Measurements from ENCODE around the gene SSC5D.
A peak's percentile ranks its signal among the peaks of the same experiment; 100 is the strongest.

Gene SSC5D

GRCh38 chr19:55539090-55539984 is 51.1 kb downstream of the SSC5D start:
- Histone ChIP-seq H3K27ac (no peak overlapping the region), H3K4me2 (no peak overlapping the region), H3K36me3 (no peaks in the 10 kb centered on the region), H3K4me1 (peaks cover 7% of the 10 kb centered on the region; the same call in 1 of the 2 replicates), H3K4me3 (no peak overlapping the region), H3K9ac (no peak overlapping the region), H3K9me3 (no peaks in the 10 kb centered on the region), H4K20me1 (no peaks in the 10 kb centered on the region), H3K27me3 (no peaks in the 10 kb centered on the region)
- TF ChIP-seq Cebpa-rat (IDR thresholded peaks at IDR 0.05) = no peak

GRCh38 chr19:55540619-55541018 is 52.4 kb downstream of the SSC5D start:
- H3K27ac ChIP-seq = no peak overlapping the region
- no peaks in the 10 kb centered on the region for H4K20me1 ChIP-seq
- no peaks in the 10 kb centered on the region for H3K36me3 ChIP-seq
- H3K9ac ChIP-seq = no peak overlapping the region
- no peak overlapping the region for H3K4me2 ChIP-seq
- H3K27me3 ChIP-seq = no peaks in the 10 kb centered on the region
- H3K4me3 ChIP-seq = no peak overlapping the region
- no peaks in the 10 kb centered on the region for H3K9me3 ChIP-seq
- no peak for TF ChIP-seq Cebpa-rat (IDR thresholded peaks at IDR 0.05)
- H3K4me1 ChIP-seq = peaks cover 20% of the 10 kb centered on the region

GRCh38 chr19:55541091-55541490 is 52.9 kb downstream of the SSC5D start:
- TF ChIP-seq Cebpa-rat (IDR thresholded peaks at IDR 0.05) = no peak
- Histone ChIP-seq H3K4me2 (no peak overlapping the region), H3K27ac (no peak overlapping the region), H4K20me1 (no peaks in the 10 kb centered on the region), H3K4me3 (no peak overlapping the region), H3K4me1 (peaks cover 25% of the 10 kb centered on the region), H3K9ac (no peak overlapping the region), H3K9me3 (no peaks in the 10 kb centered on the region), H3K36me3 (no peaks in the 10 kb centered on the region), H3K27me3 (no peaks in the 10 kb centered on the region)

GRCh38 chr19:55542292-55542855 is 54.1 kb downstream of the SSC5D start:
- Histone ChIP-seq H3K4me1 (peaks cover 31% of the 10 kb centered on the region), H3K4me3 (no peak overlapping the region), H3K36me3 (no peaks in the 10 kb centered on the region), H3K9ac (no peak overlapping the region), H3K4me2 (no peak overlapping the region), H3K9me3 (no peaks in the 10 kb centered on the region), H3K27ac (no peak overlapping the region), H3K27me3 (no peaks in the 10 kb centered on the region), H4K20me1 (no peaks in the 10 kb centered on the region)
- TF ChIP-seq Cebpa-rat (IDR thresholded peaks at IDR 0.05) = no peak

- Histone ChIP-seq H3K9ac (no peak overlapping the region), H4K20me1 (no peaks in the 10 kb centered on the region), H3K36me3 (no peaks in the 10 kb centered on the region), H3K4me3 (no peak overlapping the region), H3K27me3 (no peaks in the 10 kb centered on the region), H3K4me1 (peaks cover 42% of the 10 kb centered on the region), H3K4me2 (no peak overlapping the region), H3K9me3 (no peaks in the 10 kb centered on the region), H3K27ac (no peak overlapping the region)
- TF ChIP-seq Cebpa-rat (IDR thresholded peaks at IDR 0.05) = no peak
These were observed 55.3 kb downstream of the SSC5D start for GRCh38 chr19:55543567-55543966.

GRCh38 chr19:55544014-55544413 is 55.8 kb downstream of the SSC5D start:
- Histone ChIP-seq H3K9ac (no peak overlapping the region), H3K4me2 (no peak overlapping the region), H4K20me1 (no peaks in the 10 kb centered on the region), H3K27me3 (no peaks in the 10 kb centered on the region), H3K27ac (no peak overlapping the region), H3K4me3 (no peak overlapping the region), H3K36me3 (no peaks in the 10 kb centered on the region), H3K4me1 (peaks cover 47% of the 10 kb centered on the region), H3K9me3 (no peaks in the 10 kb centered on the region)
- TF ChIP-seq Cebpa-rat (IDR thresholded peaks at IDR 0.05) = no peak

- H3K4me2 ChIP-seq = peak overlapping the region; percentile 85
- peak overlapping the region; percentile 95 for H3K27ac ChIP-seq
- H3K4me3 ChIP-seq = no peak overlapping the region
- no peak for TF ChIP-seq Cebpa-rat (IDR thresholded peaks at IDR 0.05)
- peaks cover 56% of the 10 kb centered on the region for H3K4me1 ChIP-seq
- no peaks in the 10 kb centered on the region for H3K27me3 ChIP-seq
- no peaks in the 10 kb centered on the region for H4K20me1 ChIP-seq
- peak overlapping the region; percentile 81 for H3K9ac ChIP-seq
- H3K36me3 ChIP-seq = no peaks in the 10 kb centered on the region
- no peaks in the 10 kb centered on the region for H3K9me3 ChIP-seq
These were observed 56.7 kb downstream of the SSC5D start for GRCh38 chr19:55544776-55545439.

GRCh38 chr19:55545443-55545842 is 57.2 kb downstream of the SSC5D start, which contains the start of gene SBK3:
Gene SBK3, minus strand, starts transcription at chr19:55545543. Its CDS starts 0 bp downstream, at chr19:55545543.
- peak within 1 kb of the TSS; percentile 95 for H3K27ac ChIP-seq
- no peaks in the 10 kb centered on the region for H3K9me3 ChIP-seq
- H3K4me3 ChIP-seq = peak within 1 kb of the TSS; percentile 47; the same call in 1 of the 2 replicates
- H3K4me2 ChIP-seq = peak within 1 kb of the TSS; percentile 85
- H3K27me3 ChIP-seq = no peaks in the 10 kb centered on the region
- no peak for TF ChIP-seq Cebpa-rat (IDR thresholded peaks at IDR 0.05)
- H3K9ac ChIP-seq = peak within 1 kb of the TSS; percentile 81
- H3K36me3 ChIP-seq = no peaks in the 10 kb centered on the region
- H3K4me1 ChIP-seq = peaks cover 61% of the 10 kb centered on the region
- no peaks in the 10 kb centered on the region for H4K20me1 ChIP-seq

GRCh38 chr19:55546011-55546410 is 57.8 kb downstream of the SSC5D start:
- Histone ChIP-seq H3K4me2 (peak overlapping the region; percentile 85), H3K4me3 (no peak overlapping the region), H3K9me3 (no peaks in the 10 kb centered on the region), H3K27me3 (no peaks in the 10 kb centered on the region), H4K20me1 (no peaks in the 10 kb centered on the region), H3K4me1 (peaks cover 67% of the 10 kb centered on the region), H3K9ac (peak overlapping the region; percentile 81), H3K27ac (peak overlapping the region; percentile 95), H3K36me3 (no peaks in the 10 kb centered on the region)
- TF ChIP-seq Cebpa-rat (IDR thresholded peaks at IDR 0.05) = no peak
